ENCODE measurements around the gene TMEM53. TPM values are rescaled to one million over a fixed set of nuclear protein-coding genes. Genes with fewer than 3 reads are reported as not detected.

The TMEM53 gene
- total RNA-seq, 1 donor from 2014 or later = 11.8 TPM

DNA sequence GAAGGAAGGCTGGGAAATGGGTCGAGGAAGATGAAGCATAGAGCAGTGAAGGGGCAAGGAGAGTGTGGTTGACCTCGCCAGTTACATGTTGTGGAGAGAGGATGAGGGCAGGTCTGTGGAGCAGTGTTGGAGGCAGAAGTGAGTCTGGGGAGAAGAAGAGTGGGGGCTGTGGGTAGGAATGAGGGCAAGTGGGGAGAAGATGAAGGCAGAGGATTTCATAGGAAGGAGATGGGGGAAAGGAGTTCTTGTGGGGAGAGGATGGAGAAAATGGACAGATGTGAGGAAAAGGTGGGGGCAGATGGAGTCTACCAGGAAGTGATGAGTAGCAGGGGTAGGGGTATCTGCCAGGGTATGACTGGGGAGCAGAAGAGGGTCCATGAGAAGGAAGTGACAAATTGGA, 3.8 kb upstream of the TMEM53 start:
- peaks cover 22% of the 10 kb centered on the region for H3K4me1 Mint-ChIP-seq (ENCODE audit: low read depth)
- H3K36me3 Mint-ChIP-seq (ENCODE audit: insufficient read depth) = peaks cover 5% of the 10 kb centered on the region
- no peak overlapping the region for H3K4me3 Mint-ChIP-seq (ENCODE audit: low read depth)
- no peaks in the 10 kb centered on the region for H3K9me3 Mint-ChIP-seq (ENCODE audit: low read depth)
- no peak overlapping the region for H3K27ac Mint-ChIP-seq
- TF ChIP-seq, protein P1, sequence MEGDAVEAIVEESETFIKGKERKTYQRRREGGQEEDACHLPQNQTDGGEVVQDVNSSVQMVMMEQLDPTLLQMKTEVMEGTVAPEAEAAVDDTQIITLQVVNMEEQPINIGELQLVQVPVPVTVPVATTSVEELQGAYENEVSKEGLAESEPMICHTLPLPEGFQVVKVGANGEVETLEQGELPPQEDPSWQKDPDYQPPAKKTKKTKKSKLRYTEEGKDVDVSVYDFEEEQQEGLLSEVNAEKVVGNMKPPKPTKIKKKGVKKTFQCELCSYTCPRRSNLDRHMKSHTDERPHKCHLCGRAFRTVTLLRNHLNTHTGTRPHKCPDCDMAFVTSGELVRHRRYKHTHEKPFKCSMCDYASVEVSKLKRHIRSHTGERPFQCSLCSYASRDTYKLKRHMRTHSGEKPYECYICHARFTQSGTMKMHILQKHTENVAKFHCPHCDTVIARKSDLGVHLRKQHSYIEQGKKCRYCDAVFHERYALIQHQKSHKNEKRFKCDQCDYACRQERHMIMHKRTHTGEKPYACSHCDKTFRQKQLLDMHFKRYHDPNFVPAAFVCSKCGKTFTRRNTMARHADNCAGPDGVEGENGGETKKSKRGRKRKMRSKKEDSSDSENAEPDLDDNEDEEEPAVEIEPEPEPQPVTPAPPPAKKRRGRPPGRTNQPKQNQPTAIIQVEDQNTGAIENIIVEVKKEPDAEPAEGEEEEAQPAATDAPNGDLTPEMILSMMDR (IDR thresholded peaks at IDR 0.05; ENCODE audit: unreplicated experiment) = no peak
- H3K27me3 Mint-ChIP-seq = no peaks in the 10 kb centered on the region
- DNase-seq (ENCODE audit: low spot score, unreplicated experiment) = no peak

DNA sequence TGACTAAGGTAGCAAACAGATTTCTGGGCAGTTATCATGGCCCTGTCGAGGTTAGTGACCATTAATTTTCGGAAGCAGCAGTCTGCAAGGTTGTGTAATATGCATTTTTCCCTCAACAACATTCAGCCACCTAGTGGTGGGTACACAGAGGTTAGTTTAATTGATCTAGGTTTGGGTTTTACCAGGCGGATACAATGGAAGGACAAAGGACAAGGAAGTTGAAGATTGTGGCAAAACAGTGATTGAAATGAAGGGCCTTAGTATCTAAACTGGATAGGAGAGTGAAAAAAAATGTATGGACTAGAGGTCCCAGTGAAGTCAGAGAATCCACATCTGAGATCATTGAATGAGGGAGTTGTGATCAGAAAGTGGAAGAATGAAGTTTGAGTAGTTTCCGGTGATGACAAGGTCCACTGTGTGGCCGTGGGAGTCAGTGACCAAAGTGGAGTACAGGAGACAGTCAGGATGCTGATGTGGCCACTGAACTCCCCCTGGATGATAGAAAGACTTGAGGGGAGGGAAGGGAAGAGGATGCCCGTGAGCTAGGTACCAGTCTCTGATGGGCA, 3.0 kb upstream of the TMEM53 start:
- Mint-ChIP-seq H3K4me3 (ENCODE audit: low read depth) (no peak overlapping the region), H3K4me1 (ENCODE audit: low read depth) (peaks cover 22% of the 10 kb centered on the region), H3K27ac (no peak overlapping the region), H3K27me3 (no peaks in the 10 kb centered on the region), H3K36me3 (ENCODE audit: insufficient read depth) (peaks cover 5% of the 10 kb centered on the region), H3K9me3 (ENCODE audit: low read depth) (no peaks in the 10 kb centered on the region)
- TF ChIP-seq, protein P1 (IDR thresholded peaks at IDR 0.05; ENCODE audit: unreplicated experiment) = peak; percentile 67
- no peak for DNase-seq (ENCODE audit: low spot score, unreplicated experiment)

DNA sequence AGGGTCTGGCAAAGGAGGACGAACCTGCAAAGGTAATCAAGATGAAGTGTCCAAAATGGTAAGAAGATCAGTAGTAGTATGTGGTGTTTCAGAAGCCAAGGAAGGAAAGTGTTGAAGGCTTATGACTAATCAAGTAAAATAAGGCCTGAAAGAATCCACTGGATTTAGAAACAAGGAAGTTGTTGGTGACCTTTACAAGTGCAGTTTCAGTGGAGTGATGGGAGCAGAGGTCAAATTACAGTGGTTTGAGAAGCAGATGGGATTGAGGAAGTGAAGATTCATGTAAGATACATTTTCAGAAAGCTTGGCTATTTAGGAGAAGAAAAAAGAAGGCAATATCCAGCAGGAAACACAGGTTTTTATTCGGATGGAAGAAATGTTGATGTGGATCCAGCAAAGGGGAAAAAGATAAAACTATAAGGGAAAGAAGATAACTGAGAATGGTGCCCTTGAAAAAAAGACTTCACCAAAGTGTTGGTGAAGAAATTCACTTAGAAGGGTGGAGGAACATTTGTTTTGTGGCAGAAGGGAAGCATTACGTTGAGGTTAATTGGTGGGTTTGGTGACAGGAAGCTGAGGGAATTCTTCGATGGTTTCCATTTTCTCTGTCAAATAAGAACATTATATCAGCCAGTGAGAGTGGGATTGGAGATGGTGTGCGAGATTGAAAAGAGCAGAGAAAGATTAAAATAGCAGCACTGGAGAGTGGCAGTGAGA, 2.4 kb upstream of the TMEM53 start:
- DNase-seq (ENCODE audit: low spot score, unreplicated experiment) = no peak
- Mint-ChIP-seq H3K9me3 (ENCODE audit: low read depth) (no peaks in the 10 kb centered on the region), H3K36me3 (ENCODE audit: insufficient read depth) (peaks cover 7% of the 10 kb centered on the region), H3K4me3 (ENCODE audit: low read depth) (no peak overlapping the region), H3K4me1 (ENCODE audit: low read depth) (peaks cover 17% of the 10 kb centered on the region), H3K27me3 (no peaks in the 10 kb centered on the region), H3K27ac (no peak overlapping the region)
- TF ChIP-seq, protein P1 (IDR thresholded peaks at IDR 0.05; ENCODE audit: unreplicated experiment) = no peak

DNA sequence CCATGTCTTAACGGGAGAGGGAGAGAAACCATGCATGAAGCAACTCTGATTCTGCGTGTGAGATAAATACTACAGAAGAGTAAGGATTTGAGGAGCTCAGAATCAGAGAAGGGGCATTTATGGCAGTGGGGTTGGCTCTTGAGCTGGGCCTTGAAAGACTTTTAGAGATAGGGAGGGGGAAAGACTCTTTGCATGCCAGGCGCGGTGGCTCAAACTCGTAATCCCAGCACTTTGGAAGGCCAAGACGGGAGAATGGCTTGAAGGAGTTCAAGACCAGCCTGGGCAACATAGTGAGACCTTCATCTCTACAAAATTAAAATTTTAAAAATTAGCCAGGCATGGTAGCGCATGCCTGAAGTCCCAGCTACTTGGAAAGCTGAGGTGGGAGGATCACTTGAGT, 905 bp upstream of the TMEM53 start:
- no peak overlapping the region for H3K27ac Mint-ChIP-seq
- no peak for DNase-seq (ENCODE audit: low spot score, unreplicated experiment)
- H3K4me3 Mint-ChIP-seq (ENCODE audit: low read depth) = peak overlapping the region; percentile 93
- no peaks in the 10 kb centered on the region for H3K27me3 Mint-ChIP-seq
- peaks cover 15% of the 10 kb centered on the region for H3K4me1 Mint-ChIP-seq (ENCODE audit: low read depth)
- TF ChIP-seq, protein P1 (IDR thresholded peaks at IDR 0.05; ENCODE audit: unreplicated experiment) = no peak
- H3K9me3 Mint-ChIP-seq (ENCODE audit: low read depth) = no peaks in the 10 kb centered on the region
- H3K36me3 Mint-ChIP-seq (ENCODE audit: insufficient read depth) = peaks cover 5% of the 10 kb centered on the region

DNA sequence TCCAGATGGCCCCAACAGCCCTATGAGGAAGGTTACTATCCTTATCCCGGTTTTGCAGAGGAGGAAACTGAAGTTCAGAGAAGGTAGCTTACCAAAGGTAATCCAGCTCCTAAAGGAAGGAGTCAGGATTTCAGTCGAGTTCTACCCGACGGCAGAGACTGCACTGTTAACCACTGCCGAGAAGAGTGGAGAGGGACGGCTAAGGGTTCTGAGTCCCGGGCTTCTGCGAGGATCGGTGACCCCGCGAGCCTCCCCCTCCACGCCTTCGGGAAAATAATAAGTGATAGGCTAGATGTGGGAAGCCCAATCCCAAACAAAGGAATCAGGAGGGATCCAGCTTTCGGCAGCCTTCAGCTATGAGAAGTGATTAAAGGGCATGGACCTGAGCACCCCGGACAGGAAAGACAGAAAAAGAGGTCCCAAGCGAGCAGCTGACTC, 587 bp downstream of the TMEM53 start:
- Mint-ChIP-seq H3K9me3 (ENCODE audit: low read depth) (no peaks in the 10 kb centered on the region), H3K4me3 (ENCODE audit: low read depth) (peak overlapping the region; percentile 93), H3K4me1 (ENCODE audit: low read depth) (peaks cover 15% of the 10 kb centered on the region), H3K27me3 (no peaks in the 10 kb centered on the region), H3K36me3 (ENCODE audit: insufficient read depth) (peaks cover 2% of the 10 kb centered on the region), H3K27ac (peak overlapping the region; percentile 97)
- TF ChIP-seq, protein P1 (IDR thresholded peaks at IDR 0.05; ENCODE audit: unreplicated experiment) = no peak
- no peak for DNase-seq (ENCODE audit: low spot score, unreplicated experiment)

Measured in progenitor cell of endocrine pancreas (in vitro differentiated cells).